OCI-LY3 (cell line): ENCODE data around the gene OR4D6.

Experiments
- H2AFZ ChIP-seq: fragments of 200-600, 300-600 bp; shearing (Covaris generic); 2 replicates; pipeline ENCODE4 v1.6.0; 2014; ENCODE audit warnings: antibody characterized with exemption, low read depth, low read length
- H3K27ac ChIP-seq: fragments of 200-600, 300-600 bp; sonication (generic); 2 replicates; pipeline ENCODE4 v1.5.1; 2014; ENCODE audit warnings: mild to moderate bottlenecking, low read length, moderate library complexity, mixed read lengths
- H3K27me3 ChIP-seq: fragments of 200-600, 300-600 bp; sonication (generic); 2 replicates; pipeline ENCODE4 v1.6.1; 2014; ENCODE audit warnings: low read depth, low read length, mixed read lengths
- H3K36me3 ChIP-seq: fragments of 200-600, 300-600 bp; sonication (generic); replicated peaks from 2 replicates; pipeline ENCODE3; 2014; ENCODE audit warnings: low read depth, low read length, mixed read lengths
- H3K4me1 ChIP-seq: fragments of 300-600, 200-600 bp; sonication (generic); 2 replicates; pipeline ENCODE4 v1.6.1; 2014; ENCODE audit warnings: low read length, mixed read lengths
- H3K4me2 ChIP-seq: fragments of 200-600, 300-600 bp; sonication (generic); 2 replicates; pipeline ENCODE4 v1.6.1; 2014; ENCODE audit warnings: low read length, mixed read lengths
- H3K4me3 ChIP-seq: fragments of 300-600, 200-600 bp; sonication (generic); 2 replicates; pipeline ENCODE4 v1.5.1; 2014; ENCODE audit warnings: antibody characterized with exemption, mild to moderate bottlenecking, low read length, moderate library complexity
- H3K79me2 ChIP-seq: fragments of 300-600, 200-600 bp; shearing (Covaris generic); 2 replicates; pipeline ENCODE4 v1.6.1; 2014; ENCODE audit warnings: mild to moderate bottlenecking, low read length, mixed read lengths
- H3K9ac ChIP-seq: fragments of 300-600, 200-600 bp; shearing (Covaris generic); 2 replicates; pipeline ENCODE4 v1.6.0; 2014; ENCODE audit warnings: mild to moderate bottlenecking, low read length, moderate library complexity
- H3K9me3 ChIP-seq: fragments of 200-600, 300-600 bp; shearing (Covaris generic); 2 replicates; pipeline ENCODE4 v1.6.1; 2014; ENCODE audit warnings: low read length, mixed read lengths; ENCODE audit not compliant: insufficient read depth
- H4K20me1 ChIP-seq: fragments of 200-600, 300-600 bp; sonication (generic); 2 replicates; pipeline ENCODE4 v1.6.1; 2016; ENCODE audit warnings: low read length, mixed read lengths; ENCODE audit not compliant: insufficient read depth
- EZH2phosphoT487 ChIP-seq: fragments of 200-600 bp; shearing (Covaris generic); IDR thresholded peaks from 2 replicates; pipeline ENCODE4 v1.6.1; 2018; ENCODE audit warnings: antibody characterized with exemption, mixed run types, low read depth
- TF ChIP-seq, protein P1 (sequence below): fragments of 200-600, 300-600 bp; sonication (generic); IDR thresholded peaks from 2 replicates; pipeline ENCODE4 v1.5.1; 2014; ENCODE audit warnings: antibody characterized with exemption, low read length, low read depth

The OR4D6 gene

GRCh38 chr11:59473015-59473414 lies 16.3 kb downstream of the OR4D6 start, which contains the start of gene OR4D10:
Gene OR4D10 (plus strand): TSS chr11:59473315. CDS start chr11:59477430, 4,115 bp downstream.
- Histone ChIP-seq H3K9ac (no peak within 1 kb of the TSS), H3K27me3 (no peaks in the 10 kb centered on the region; the same call in 1 of the 2 replicates), H3K36me3 (no peaks in the 10 kb centered on the region), H4K20me1 (no peaks in the 10 kb centered on the region), H3K4me1 (peaks cover 4% of the 10 kb centered on the region; the same call in 1 of the 2 replicates), H3K9me3 (no peaks in the 10 kb centered on the region), H3K27ac (no peak within 1 kb of the TSS), H3K4me3 (no peak within 1 kb of the TSS), H3K4me2 (no peak within 1 kb of the TSS), H3K79me2 (no peaks in the 10 kb centered on the region), H2AFZ (no peak within 1 kb of the TSS)
- TF ChIP-seq EZH2phosphoT487, result no peak
- TF ChIP-seq, protein P1, sequence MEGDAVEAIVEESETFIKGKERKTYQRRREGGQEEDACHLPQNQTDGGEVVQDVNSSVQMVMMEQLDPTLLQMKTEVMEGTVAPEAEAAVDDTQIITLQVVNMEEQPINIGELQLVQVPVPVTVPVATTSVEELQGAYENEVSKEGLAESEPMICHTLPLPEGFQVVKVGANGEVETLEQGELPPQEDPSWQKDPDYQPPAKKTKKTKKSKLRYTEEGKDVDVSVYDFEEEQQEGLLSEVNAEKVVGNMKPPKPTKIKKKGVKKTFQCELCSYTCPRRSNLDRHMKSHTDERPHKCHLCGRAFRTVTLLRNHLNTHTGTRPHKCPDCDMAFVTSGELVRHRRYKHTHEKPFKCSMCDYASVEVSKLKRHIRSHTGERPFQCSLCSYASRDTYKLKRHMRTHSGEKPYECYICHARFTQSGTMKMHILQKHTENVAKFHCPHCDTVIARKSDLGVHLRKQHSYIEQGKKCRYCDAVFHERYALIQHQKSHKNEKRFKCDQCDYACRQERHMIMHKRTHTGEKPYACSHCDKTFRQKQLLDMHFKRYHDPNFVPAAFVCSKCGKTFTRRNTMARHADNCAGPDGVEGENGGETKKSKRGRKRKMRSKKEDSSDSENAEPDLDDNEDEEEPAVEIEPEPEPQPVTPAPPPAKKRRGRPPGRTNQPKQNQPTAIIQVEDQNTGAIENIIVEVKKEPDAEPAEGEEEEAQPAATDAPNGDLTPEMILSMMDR, result no peak

- TF ChIP-seq, protein P1, result no peak
- no peak for TF ChIP-seq EZH2phosphoT487
- no peaks in the 10 kb centered on the region; the same call in 1 of the 2 replicates for H3K27me3 ChIP-seq
These were observed 18.4 kb downstream of the OR4D6 start for GRCh38 chr11:59475176-59475575.

GRCh38 chr11:59479906-59480305 lies 23.1 kb downstream of the OR4D6 start:
- Histone ChIP-seq H3K27ac (no peak overlapping the region), H3K9me3 (no peaks in the 10 kb centered on the region), H3K4me3 (no peak overlapping the region), H2AFZ (no peak overlapping the region), H3K4me2 (no peak overlapping the region), H3K36me3 (no peaks in the 10 kb centered on the region), H3K27me3 (no peaks in the 10 kb centered on the region), H3K79me2 (no peaks in the 10 kb centered on the region), H3K9ac (no peak overlapping the region), H3K4me1 (peaks cover 4% of the 10 kb centered on the region; the same call in 1 of the 2 replicates), H4K20me1 (no peaks in the 10 kb centered on the region)
- no peak for TF ChIP-seq EZH2phosphoT487
- TF ChIP-seq, protein P1, result no peak

More at GRCh38 chr11:59475176-59475575, 18.4 kb downstream of the OR4D6 start:
- H3K4me3 ChIP-seq, result no peak overlapping the region
- H3K9me3 ChIP-seq, result no peaks in the 10 kb centered on the region
- H4K20me1 ChIP-seq, result no peaks in the 10 kb centered on the region
- H3K9ac ChIP-seq, result no peak overlapping the region
- H3K4me2 ChIP-seq, result no peak overlapping the region
- H3K27ac ChIP-seq, result no peak overlapping the region
- H3K4me1 ChIP-seq, result peaks cover 4% of the 10 kb centered on the region; the same call in 1 of the 2 replicates
- no peaks in the 10 kb centered on the region for H3K36me3 ChIP-seq
- no peak overlapping the region for H2AFZ ChIP-seq
- no peaks in the 10 kb centered on the region for H3K79me2 ChIP-seq

DNA sequence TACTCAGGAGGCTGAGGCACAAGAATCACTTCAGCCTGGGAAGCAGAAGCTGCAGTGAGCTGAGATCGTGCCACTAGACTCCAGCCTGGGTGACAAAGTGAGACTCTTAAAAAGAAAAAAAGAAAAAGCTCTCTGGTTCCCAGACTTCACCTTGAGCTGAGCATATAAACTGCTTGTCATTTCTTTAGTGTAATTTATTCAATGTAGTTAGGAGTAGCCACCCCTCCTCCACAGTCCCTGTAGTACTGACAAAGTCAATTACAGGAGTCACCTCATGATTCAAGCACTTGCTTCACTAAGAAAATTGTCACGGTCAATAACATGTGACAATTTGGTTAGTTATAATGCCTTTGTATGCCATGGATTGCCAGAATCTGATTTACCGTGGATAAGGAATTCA lies 23.6 kb downstream of the OR4D6 start:
- Histone ChIP-seq H3K9ac (no peak overlapping the region), H3K4me1 (peaks cover 4% of the 10 kb centered on the region; the same call in 1 of the 2 replicates), H3K79me2 (no peaks in the 10 kb centered on the region), H3K4me3 (no peak overlapping the region), H3K9me3 (no peaks in the 10 kb centered on the region), H4K20me1 (no peaks in the 10 kb centered on the region), H3K27ac (no peak overlapping the region), H3K36me3 (no peaks in the 10 kb centered on the region), H3K4me2 (no peak overlapping the region), H2AFZ (no peak overlapping the region), H3K27me3 (no peaks in the 10 kb centered on the region)
- TF ChIP-seq, protein P1, result no peak
